ENCODE results near the gene NSUN5. TPM values are rescaled to one million over a fixed set of nuclear protein-coding genes. Genes with fewer than 3 reads are reported as not detected.
"Not testable (repeated sequence)": the region's sequence is repeated elsewhere in the genome, so short reads cannot be mapped to it uniquely, and the experiment has no call there.

Gene NSUN5
- polyA plus RNA-seq, 1 donor from 2014 or later: 70.0 TPM

DNA sequence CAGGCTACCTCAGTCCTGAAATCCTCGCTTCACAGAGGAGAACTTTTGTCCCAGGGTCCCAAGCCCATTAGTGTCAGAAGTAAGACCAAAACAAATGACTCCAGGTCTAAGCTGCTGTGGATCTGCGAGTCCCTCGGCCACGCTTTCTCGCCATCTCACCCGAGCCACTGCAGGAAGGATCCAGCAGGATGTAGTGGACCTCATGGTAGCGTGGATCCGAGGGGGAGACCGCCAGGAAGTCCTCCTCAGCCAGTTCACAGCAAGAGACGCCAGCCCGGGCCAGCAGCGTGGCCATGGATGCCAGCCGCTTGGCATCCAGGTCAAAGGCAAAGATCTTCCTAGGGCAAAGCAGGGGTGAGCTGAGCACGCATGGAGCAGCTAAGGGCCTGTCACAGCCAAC is 4.6 kb downstream of the NSUN5 start:
- no peaks in the 10 kb centered on the region for H3K27me3 ChIP-seq (ENCODE audit: insufficient read depth, low read depth, low read length)
- no peak overlapping the region for H3K4me3 ChIP-seq (ENCODE audit: low read length)
- no peaks in the 10 kb centered on the region for H3K79me2 ChIP-seq (replicated peaks; ENCODE audit: insufficient read depth, low read length)
- H3K9ac ChIP-seq (ENCODE audit: low read length): no peak overlapping the region
- TF ChIP-seq EZH2 (IDR thresholded peaks at IDR 0.05; ENCODE audit: borderline replicate concordance, insufficient read depth, low read length, poor library complexity, severe bottlenecking) (no peak), RAD21 (conservative IDR thresholded peaks at IDR 0.05) (no peak), POLR2AphosphoS5 (IDR thresholded peaks at IDR 0.05) (no peak), MXI1 (conservative IDR thresholded peaks at IDR 0.05; ENCODE audit: poor library complexity, severe bottlenecking) (no peak), TAF1 (IDR thresholded peaks at IDR 0.05; ENCODE audit: low read depth) (no peak), EP300 (conservative IDR thresholded peaks at IDR 0.05; ENCODE audit: poor library complexity, severe bottlenecking) (no peak), SMC3 (conservative IDR thresholded peaks at IDR 0.05; ENCODE audit: poor library complexity) (no peak)
- TF ChIP-seq, protein P1, sequence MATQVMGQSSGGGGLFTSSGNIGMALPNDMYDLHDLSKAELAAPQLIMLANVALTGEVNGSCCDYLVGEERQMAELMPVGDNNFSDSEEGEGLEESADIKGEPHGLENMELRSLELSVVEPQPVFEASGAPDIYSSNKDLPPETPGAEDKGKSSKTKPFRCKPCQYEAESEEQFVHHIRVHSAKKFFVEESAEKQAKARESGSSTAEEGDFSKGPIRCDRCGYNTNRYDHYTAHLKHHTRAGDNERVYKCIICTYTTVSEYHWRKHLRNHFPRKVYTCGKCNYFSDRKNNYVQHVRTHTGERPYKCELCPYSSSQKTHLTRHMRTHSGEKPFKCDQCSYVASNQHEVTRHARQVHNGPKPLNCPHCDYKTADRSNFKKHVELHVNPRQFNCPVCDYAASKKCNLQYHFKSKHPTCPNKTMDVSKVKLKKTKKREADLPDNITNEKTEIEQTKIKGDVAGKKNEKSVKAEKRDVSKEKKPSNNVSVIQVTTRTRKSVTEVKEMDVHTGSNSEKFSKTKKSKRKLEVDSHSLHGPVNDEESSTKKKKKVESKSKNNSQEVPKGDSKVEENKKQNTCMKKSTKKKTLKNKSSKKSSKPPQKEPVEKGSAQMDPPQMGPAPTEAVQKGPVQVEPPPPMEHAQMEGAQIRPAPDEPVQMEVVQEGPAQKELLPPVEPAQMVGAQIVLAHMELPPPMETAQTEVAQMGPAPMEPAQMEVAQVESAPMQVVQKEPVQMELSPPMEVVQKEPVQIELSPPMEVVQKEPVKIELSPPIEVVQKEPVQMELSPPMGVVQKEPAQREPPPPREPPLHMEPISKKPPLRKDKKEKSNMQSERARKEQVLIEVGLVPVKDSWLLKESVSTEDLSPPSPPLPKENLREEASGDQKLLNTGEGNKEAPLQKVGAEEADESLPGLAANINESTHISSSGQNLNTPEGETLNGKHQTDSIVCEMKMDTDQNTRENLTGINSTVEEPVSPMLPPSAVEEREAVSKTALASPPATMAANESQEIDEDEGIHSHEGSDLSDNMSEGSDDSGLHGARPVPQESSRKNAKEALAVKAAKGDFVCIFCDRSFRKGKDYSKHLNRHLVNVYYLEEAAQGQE (IDR thresholded peaks at IDR 0.05; ENCODE audit: borderline replicate concordance): no peak
- TF ChIP-seq, protein P2, sequence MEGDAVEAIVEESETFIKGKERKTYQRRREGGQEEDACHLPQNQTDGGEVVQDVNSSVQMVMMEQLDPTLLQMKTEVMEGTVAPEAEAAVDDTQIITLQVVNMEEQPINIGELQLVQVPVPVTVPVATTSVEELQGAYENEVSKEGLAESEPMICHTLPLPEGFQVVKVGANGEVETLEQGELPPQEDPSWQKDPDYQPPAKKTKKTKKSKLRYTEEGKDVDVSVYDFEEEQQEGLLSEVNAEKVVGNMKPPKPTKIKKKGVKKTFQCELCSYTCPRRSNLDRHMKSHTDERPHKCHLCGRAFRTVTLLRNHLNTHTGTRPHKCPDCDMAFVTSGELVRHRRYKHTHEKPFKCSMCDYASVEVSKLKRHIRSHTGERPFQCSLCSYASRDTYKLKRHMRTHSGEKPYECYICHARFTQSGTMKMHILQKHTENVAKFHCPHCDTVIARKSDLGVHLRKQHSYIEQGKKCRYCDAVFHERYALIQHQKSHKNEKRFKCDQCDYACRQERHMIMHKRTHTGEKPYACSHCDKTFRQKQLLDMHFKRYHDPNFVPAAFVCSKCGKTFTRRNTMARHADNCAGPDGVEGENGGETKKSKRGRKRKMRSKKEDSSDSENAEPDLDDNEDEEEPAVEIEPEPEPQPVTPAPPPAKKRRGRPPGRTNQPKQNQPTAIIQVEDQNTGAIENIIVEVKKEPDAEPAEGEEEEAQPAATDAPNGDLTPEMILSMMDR (IDR thresholded peaks at IDR 0.05; ENCODE audit: poor library complexity, severe bottlenecking): no peak
- no peaks in the 10 kb centered on the region for H4K20me1 ChIP-seq (ENCODE audit: insufficient read depth)
- no peaks in the 10 kb centered on the region for H3K9me3 ChIP-seq (ENCODE audit: low read length)
- no peaks in the 10 kb centered on the region for H3K9me2 ChIP-seq (ENCODE audit: insufficient read depth, low read length)
- no peaks in the 10 kb centered on the region for H3F3A ChIP-seq (ENCODE audit: insufficient read depth, low read length, poor library complexity, severe bottlenecking)
- no peak overlapping the region for H2AFZ ChIP-seq (ENCODE audit: low read depth, low read length)
- H3K4me2 ChIP-seq (ENCODE audit: low read length): no peak overlapping the region
- H3K36me3 ChIP-seq (ENCODE audit: insufficient read depth, low read length): no peaks in the 10 kb centered on the region
- H3K27ac ChIP-seq (ENCODE audit: low read length): no peak overlapping the region

DNA sequence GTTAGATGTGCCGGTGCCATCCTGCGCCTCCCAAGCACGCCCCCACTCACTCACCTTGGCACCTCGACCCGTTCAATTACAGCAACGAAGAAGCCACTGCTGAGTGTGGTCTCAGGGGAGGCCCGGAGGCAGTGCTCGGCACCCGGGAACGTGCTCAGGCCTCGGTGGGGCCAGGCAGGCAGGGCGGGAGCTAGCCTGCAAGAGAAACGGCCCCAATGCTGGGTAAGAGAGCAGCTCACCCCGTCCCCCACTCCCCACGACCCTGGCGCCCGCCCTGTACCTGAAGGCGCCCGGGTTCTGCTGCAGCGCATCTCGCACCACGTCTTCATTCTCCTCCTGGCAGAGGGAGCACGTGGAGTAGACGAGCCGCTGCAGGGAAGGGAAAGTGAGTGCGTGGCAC is 5.1 kb downstream of the NSUN5 start:
- Histone ChIP-seq H3K27me3 (ENCODE audit: insufficient read depth, low read depth, low read length) (no peaks in the 10 kb centered on the region), H3K9me3 (ENCODE audit: low read length) (no peaks in the 10 kb centered on the region), H3K9ac (ENCODE audit: low read length) (no peak overlapping the region), H3K27ac (ENCODE audit: low read length) (no peak overlapping the region), H3K4me3 (ENCODE audit: low read length) (no peak overlapping the region), H3K36me3 (ENCODE audit: insufficient read depth, low read length) (no peaks in the 10 kb centered on the region), H3K79me2 (replicated peaks; ENCODE audit: insufficient read depth, low read length) (no peaks in the 10 kb centered on the region), H2AFZ (ENCODE audit: low read depth, low read length) (no peak overlapping the region), H3F3A (ENCODE audit: insufficient read depth, low read length, poor library complexity, severe bottlenecking) (no peaks in the 10 kb centered on the region), H3K4me2 (ENCODE audit: low read length) (no peak overlapping the region), H3K9me2 (ENCODE audit: insufficient read depth, low read length) (no peaks in the 10 kb centered on the region), H4K20me1 (ENCODE audit: insufficient read depth) (no peaks in the 10 kb centered on the region)
- TF ChIP-seq, protein P2 (IDR thresholded peaks at IDR 0.05; ENCODE audit: poor library complexity, severe bottlenecking): no peak

DNA sequence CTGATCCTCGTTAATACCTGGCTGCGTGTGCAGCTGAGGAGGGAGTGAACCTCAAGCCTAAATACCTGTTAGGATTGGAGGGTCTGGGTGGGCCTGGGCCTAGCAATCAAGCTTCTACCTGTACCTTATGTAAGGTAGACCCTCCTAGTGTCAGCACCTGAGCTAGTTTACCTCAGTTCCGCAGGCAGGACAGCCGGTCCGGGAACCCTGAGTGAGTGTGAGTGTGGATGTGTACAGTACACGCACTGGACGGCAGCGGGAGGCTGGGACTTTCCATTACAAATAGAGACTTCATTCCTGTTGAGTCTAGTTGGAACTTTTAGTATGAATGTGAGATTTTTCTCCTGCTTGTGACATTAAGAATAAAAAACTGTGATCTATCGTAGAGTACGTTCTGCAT is 5.8 kb downstream of the NSUN5 start:
- not testable (repeated sequence) for H3K36me3 ChIP-seq (ENCODE audit: insufficient read depth, low read length); H3K4me2 ChIP-seq (ENCODE audit: low read length); H3K4me3 ChIP-seq (ENCODE audit: low read length); H2AFZ ChIP-seq (ENCODE audit: low read depth, low read length); H3F3A ChIP-seq (ENCODE audit: insufficient read depth, low read length, poor library complexity, severe bottlenecking); H3K27me3 ChIP-seq (ENCODE audit: insufficient read depth, low read depth, low read length); H3K9me3 ChIP-seq (ENCODE audit: low read length); H3K9me2 ChIP-seq (ENCODE audit: insufficient read depth, low read length); H3K27ac ChIP-seq (ENCODE audit: low read length); H4K20me1 ChIP-seq (ENCODE audit: insufficient read depth); H3K9ac ChIP-seq (ENCODE audit: low read length); H3K79me2 ChIP-seq (replicated peaks; ENCODE audit: insufficient read depth, low read length)

DNA sequence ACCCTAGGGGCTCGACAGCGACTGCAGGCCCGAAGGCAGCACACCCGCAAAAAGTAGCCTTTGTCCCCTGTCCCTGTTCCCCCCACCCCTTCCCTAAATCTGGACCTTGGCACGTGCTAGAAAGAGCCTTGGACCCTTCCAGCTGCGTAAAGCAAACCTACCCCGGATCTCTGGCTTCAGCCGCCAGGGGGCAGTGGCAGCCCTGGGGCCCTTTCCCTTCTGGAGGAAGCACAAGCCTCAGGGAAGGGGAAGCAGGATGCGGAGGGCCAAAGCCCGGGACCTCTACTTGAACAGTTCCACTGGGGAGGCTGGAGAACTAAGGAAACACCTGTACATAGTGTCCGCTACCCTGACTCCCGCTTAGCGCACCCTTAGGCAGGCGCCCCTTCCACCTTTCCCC is 7.5 kb downstream of the NSUN5 start:
- not testable (repeated sequence) for H4K20me1 ChIP-seq (ENCODE audit: insufficient read depth); H3F3A ChIP-seq (ENCODE audit: insufficient read depth, low read length, poor library complexity, severe bottlenecking); H3K36me3 ChIP-seq (ENCODE audit: insufficient read depth, low read length)

More for the DNA sequence above, 7.5 kb downstream of the NSUN5 start:
- not testable (repeated sequence) for H3K79me2 ChIP-seq (replicated peaks; ENCODE audit: insufficient read depth, low read length); H3K9ac ChIP-seq (ENCODE audit: low read length); H3K4me3 ChIP-seq (ENCODE audit: low read length); H3K27me3 ChIP-seq (ENCODE audit: insufficient read depth, low read depth, low read length); H3K4me2 ChIP-seq (ENCODE audit: low read length); H3K9me2 ChIP-seq (ENCODE audit: insufficient read depth, low read length); H3K27ac ChIP-seq (ENCODE audit: low read length); H2AFZ ChIP-seq (ENCODE audit: low read depth, low read length); H3K9me3 ChIP-seq (ENCODE audit: low read length)
